Common myeloid progenitor, CD34-positive (primary cell): ENCODE measurements around the gene APRT.
"Not testable (repeated sequence)": the region's sequence is repeated elsewhere in the genome, so short reads cannot be mapped to it uniquely, and the experiment has no call there.

Source experiments
- CTCF ChIA-PET: fragments of 350-600 bp; sonication (Branson Sonifier 250); formaldehyde crosslinking; loops from one replicate; lab custom pipeline; 2021; ENCODE audit warnings: antibody characterized with exemption; lab: Charles Lee
- POLR2A ChIA-PET: fragments of 350-600 bp; sonication (Branson Sonifier 250); formaldehyde crosslinking; loops from one replicate; lab custom pipeline; 2021; ENCODE audit warnings: antibody characterized with exemption; lab: Charles Lee
- DNase-seq, 3 donors: peaks; one replicate each; pipeline versions ENCODE4 v3.0.0 to v3.0.0-alpha.2; 2013
- H3K27ac ChIP-seq, 2 experiments: 1 replicate in 1 of 2; 2 replicates in 1 of 2; pipeline ENCODE4 v1.7.0; 2013; ENCODE audit warnings: inconsistent platforms in 2 of 2, low read length in 2 of 2, mild to moderate bottlenecking in 2 of 2, low read depth in 1 of 2, moderate library complexity in 1 of 2; ENCODE audit not compliant: severe bottlenecking in 2 of 2, insufficient read depth in 1 of 2, poor library complexity in 1 of 2
- H3K27me3 ChIP-seq, 5 experiments: replicated peaks in 2 of 5; 1 replicate in 3 of 5; 2 replicates in 2 of 5; pipeline versions ENCODE4 v1.6.1 to v1.7.0; 2013; ENCODE audit warnings: low read length in 4 of 5, mild to moderate bottlenecking in 2 of 5, moderate library complexity in 2 of 5, inconsistent platforms in 1 of 5; ENCODE audit not compliant: insufficient read depth in 5 of 5, control insufficient read depth in 4 of 5
- H3K36me3 ChIP-seq, 4 experiments: 1 replicate in 2 of 4; 2 replicates in 2 of 4; pipeline versions ENCODE4 v1.6.1 to v1.7.0; 2013; ENCODE audit warnings: low read length in 3 of 4, control low read depth in 1 of 4, mild to moderate bottlenecking in 1 of 4; ENCODE audit not compliant: control insufficient read depth in 4 of 4, insufficient read depth in 4 of 4
- H3K4me1 ChIP-seq, 4 experiments: 1 replicate in 3 of 4; 2 replicates in 1 of 4; pipeline versions ENCODE4 v1.6.1 to v1.7.1; 2013; ENCODE audit warnings: low read length in 3 of 4, mild to moderate bottlenecking in 3 of 4, control low read depth in 1 of 4, inconsistent platforms in 1 of 4, moderate library complexity in 1 of 4; ENCODE audit not compliant: control insufficient read depth in 4 of 4, insufficient read depth in 4 of 4; ENCODE audit errors: control extremely low read depth in 1 of 4
- H3K4me3 ChIP-seq, 7 experiments: 1 replicate in 4 of 7; 2 replicates in 3 of 7; pipeline versions ENCODE4 v1.5.1 to v1.7.0; 2013; ENCODE audit warnings: mild to moderate bottlenecking in 7 of 7, low read length in 6 of 7, moderate library complexity in 6 of 7, inconsistent platforms in 2 of 7, low read depth in 2 of 7, control low read depth in 1 of 7; ENCODE audit not compliant: insufficient read depth in 4 of 7, control insufficient read depth in 1 of 7; ENCODE audit errors: extremely low read depth in 1 of 7
- H3K9me3 ChIP-seq, 5 experiments: 1 replicate in 4 of 5; 2 replicates in 1 of 5; pipeline versions ENCODE4 v1.6.1 to v1.7.1; 2013; ENCODE audit warnings: low read length in 4 of 5, mild to moderate bottlenecking in 2 of 5, inconsistent platforms in 1 of 5, low read depth in 1 of 5, moderate library complexity in 1 of 5; ENCODE audit not compliant: control insufficient read depth in 4 of 5, insufficient read depth in 2 of 5; ENCODE audit errors: control extremely low read depth in 1 of 5
- WGBS: methylation state at CpG from one replicate; pipeline ENCODE4 v1.1.5; 2013; ENCODE audit not compliant: insufficient coverage; 5-methylcytosine and 5-hydroxymethylcytosine counted together

APRT gene

GRCh38 chr16:88824256-88825077, 12.7 kb upstream of the APRT start:
- H3K4me1 ChIP-seq: no peaks in the 10 kb centered on the region
- no peak overlapping the region for H3K4me3 ChIP-seq
- WGBS: 94% methylated on average over 29 of the region's 33 CpGs
- H3K27ac ChIP-seq: no peak overlapping the region
- no peaks in the 10 kb centered on the region for H3K9me3 ChIP-seq
- DNase-seq: no peak
- ChIA-PET CTCF (interaction anchor here (0.6 to 0.9 kb wide), 2 partner anchors 336 to 436 kb away, joined by 3 read pairs; no protein-coding TSS in a partner anchor), POLR2A (no interaction called here)
- H3K27me3 ChIP-seq: no peaks in the 10 kb centered on the region
- peaks cover 5 to 28% (median 18%) of the 10 kb centered on the region in 4 experiments for H3K36me3 ChIP-seq

GRCh38 chr16:88823646-88824045, 11.9 kb upstream of the APRT start:
- POLR2A ChIA-PET, H3K9me3 ChIP-seq, CTCF ChIA-PET, H3K4me1 ChIP-seq, H3K27me3 ChIP-seq, DNase-seq, H3K27ac ChIP-seq, H3K4me3 ChIP-seq: not testable (repeated sequence)
- WGBS: 99% methylated on average over 29 of the region's 31 CpGs
- H3K36me3 ChIP-seq: peaks cover 5 to 28% (median 18%) of the 10 kb centered on the region in 4 experiments

- DNase-seq: no peak
- H3K27me3 ChIP-seq: no peaks in the 10 kb centered on the region
- no peaks in the 10 kb centered on the region for H3K9me3 ChIP-seq
- peaks cover 5 to 28% (median 16%) of the 10 kb centered on the region in 4 experiments for H3K36me3 ChIP-seq
- H3K27ac ChIP-seq: no peak overlapping the region
- no peaks in the 10 kb centered on the region for H3K4me1 ChIP-seq
- 97% methylated on average over 24 of the region's 24 CpGs for WGBS
- POLR2A ChIA-PET: interaction anchor here (0.6 kb wide), 1 partner anchor 88 kb away, joined by 3 read pairs; no protein-coding TSS in a partner anchor
- no peak overlapping the region for H3K4me3 ChIP-seq
- CTCF ChIA-PET: interaction anchor here (1.5 kb wide), 1 partner anchor 345 kb away, joined by 4 read pairs; no protein-coding TSS in a partner anchor
These were observed 10.7 kb upstream of the APRT start for GRCh38 chr16:88822281-88823040.

GRCh38 chr16:88821168-88821850, 9.6 kb upstream of the APRT start:
- no peaks in the 10 kb centered on the region for H3K9me3 ChIP-seq
- CTCF ChIA-PET: interaction anchor here (0.5 to 1.5 kb wide), 2 partner anchors 333 to 346 kb away, joined by 3 to 4 read pairs; no protein-coding TSS in a partner anchor
- no peak for DNase-seq
- no peaks in the 10 kb centered on the region for H3K4me1 ChIP-seq
- WGBS: 95% methylated on average over 19 of the region's 22 CpGs
- H3K36me3 ChIP-seq: peaks cover 5 to 28% (median 14%) of the 10 kb centered on the region in 4 experiments
- H3K27me3 ChIP-seq: no peaks in the 10 kb centered on the region
- no peak overlapping the region for H3K4me3 ChIP-seq
- H3K27ac ChIP-seq: no peak overlapping the region
- POLR2A ChIA-PET: interaction anchor here (0.6 kb wide), 1 partner anchor 408 kb away, joined by 3 read pairs; no protein-coding TSS in a partner anchor

- Histone ChIP-seq H3K36me3 (peaks cover 5 to 28% (median 14%) of the 10 kb centered on the region in 4 experiments), H3K9me3 (no peaks in the 10 kb centered on the region), H3K4me3 (no peak overlapping the region), H3K27ac (no peak overlapping the region), H3K4me1 (peaks cover 0 to 5% (median 1%) of the 10 kb centered on the region in 4 experiments), H3K27me3 (no peaks in the 10 kb centered on the region)
- CTCF ChIA-PET: interaction anchor here (0.5 kb wide), 1 partner anchor 333 kb away, joined by 3 read pairs; no protein-coding TSS in a partner anchor
- no peak for DNase-seq
- POLR2A ChIA-PET: no interaction called here
- WGBS: 94% methylated on average over 16 of the region's 20 CpGs
These were observed 8.8 kb upstream of the APRT start for GRCh38 chr16:88820385-88821025.

GRCh38 chr16:88819126-88819525, 7.4 kb upstream of the APRT start:
- Histone ChIP-seq H3K4me1 (peaks cover 0 to 5% (median 1%) of the 10 kb centered on the region in 4 experiments), H3K36me3 (peaks cover 5 to 23% (median 14%) of the 10 kb centered on the region in 4 experiments), H3K9me3 (no peaks in the 10 kb centered on the region), H3K27me3 (no peaks in the 10 kb centered on the region), H3K27ac (no peak overlapping the region), H3K4me3 (no peak overlapping the region)
- ChIA-PET POLR2A (interaction anchor here (0.6 to 0.7 kb wide), 2 partner anchors 18 to 30 kb away, joined by 3 read pairs; no protein-coding TSS in a partner anchor), CTCF (interaction anchor here (1.0 to 5.7 kb wide), 4 partner anchors 9 to 358 kb away, joined by 3 to 39 read pairs (median 3); partner anchors contain the start of genes GALNS and TRAPPC2L)
- WGBS: 93% methylated on average over 14 of the region's 16 CpGs
- DNase-seq: no peak
